Fibroblast of mammary gland (primary cell): ENCODE data around the gene KHDRBS2.

ENCODE experiments used
- DNase-seq: peaks from one replicate; pipeline ENCODE4 v3.0.0-alpha.2; 2010; ENCODE audit warnings: low read depth
- H3K4me3 ChIP-seq: 2 replicates; pipeline ENCODE4 v1.5.1; 2011; ENCODE audit warnings: low read depth, mild to moderate bottlenecking, low read length, moderate library complexity; ENCODE audit not compliant: control insufficient read depth
- CTCF ChIP-seq: conservative IDR thresholded peaks from 2 replicates; pipeline ENCODE4 v1.5.1; 2011; ENCODE audit warnings: low read depth, low read length, inconsistent platforms; ENCODE audit not compliant: control insufficient read depth, insufficient read depth

KHDRBS2 gene

GRCh38 chr6:62150048-62150663 lies 135.9 kb downstream of the KHDRBS2 start:
- H3K4me3 ChIP-seq: no peak overlapping the region
- DNase-seq: peak; percentile 53
- peak; percentile 53 for TF ChIP-seq CTCF

GRCh38 chr6:62146954-62147853 lies 138.8 kb downstream of the KHDRBS2 start:
- no peak for TF ChIP-seq CTCF
- no peak overlapping the region for H3K4me3 ChIP-seq
- no peak for DNase-seq

GRCh38 chr6:62129127-62129526 lies 156.9 kb downstream of the KHDRBS2 start:
- no peak for TF ChIP-seq CTCF
- H3K4me3 ChIP-seq: no peak overlapping the region
- no peak for DNase-seq

GRCh38 chr6:62119401-62119800 lies 166.6 kb downstream of the KHDRBS2 start:
- TF ChIP-seq CTCF: no peak
- no peak for DNase-seq
- H3K4me3 ChIP-seq: no peak overlapping the region

- no peak overlapping the region for H3K4me3 ChIP-seq
- DNase-seq: no peak
- TF ChIP-seq CTCF: no peak
Observed at GRCh38 chr6:62103186-62103859, 182.7 kb downstream of the KHDRBS2 start.

- H3K4me3 ChIP-seq: no peak overlapping the region
- DNase-seq: no peak
- TF ChIP-seq CTCF: no peak
Observed at GRCh38 chr6:62102387-62102786, 183.6 kb downstream of the KHDRBS2 start.
